Stimulated activated CD4-positive, alpha-beta T cell treated with anti-CD3 and anti-CD28 coated beads, Interleukin-4, amount 100 ng/mL, for 48 hours (primary cell): ENCODE data around the gene ETV2.
"Not testable (repeated sequence)": the region's sequence is repeated elsewhere in the genome, so short reads cannot be mapped to it uniquely, and the experiment has no call there.

Experiments used
- DNase-seq, 2 donors: peaks; one replicate each; pipeline ENCODE4 v3.0.0-alpha.2; 2020; ENCODE audit warnings: low read depth in 2 of 2

The ETV2 gene

DNA sequence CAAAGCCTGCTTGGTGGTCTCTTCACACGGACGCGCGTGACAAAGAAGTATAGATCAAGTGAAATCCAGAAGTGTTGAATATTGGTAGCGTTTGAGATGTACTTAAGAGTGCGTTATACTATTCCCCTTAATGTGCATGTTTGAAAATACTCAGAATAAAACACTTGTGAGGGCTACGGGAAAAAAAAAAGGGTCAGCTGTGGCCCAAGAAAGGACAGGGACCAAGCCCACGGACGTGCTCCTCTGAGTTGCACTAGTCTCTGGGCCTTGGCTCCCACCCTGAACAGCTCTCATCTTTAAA is 13.3 kb upstream of the ETV2 start:
- no peak for DNase-seq

DNA sequence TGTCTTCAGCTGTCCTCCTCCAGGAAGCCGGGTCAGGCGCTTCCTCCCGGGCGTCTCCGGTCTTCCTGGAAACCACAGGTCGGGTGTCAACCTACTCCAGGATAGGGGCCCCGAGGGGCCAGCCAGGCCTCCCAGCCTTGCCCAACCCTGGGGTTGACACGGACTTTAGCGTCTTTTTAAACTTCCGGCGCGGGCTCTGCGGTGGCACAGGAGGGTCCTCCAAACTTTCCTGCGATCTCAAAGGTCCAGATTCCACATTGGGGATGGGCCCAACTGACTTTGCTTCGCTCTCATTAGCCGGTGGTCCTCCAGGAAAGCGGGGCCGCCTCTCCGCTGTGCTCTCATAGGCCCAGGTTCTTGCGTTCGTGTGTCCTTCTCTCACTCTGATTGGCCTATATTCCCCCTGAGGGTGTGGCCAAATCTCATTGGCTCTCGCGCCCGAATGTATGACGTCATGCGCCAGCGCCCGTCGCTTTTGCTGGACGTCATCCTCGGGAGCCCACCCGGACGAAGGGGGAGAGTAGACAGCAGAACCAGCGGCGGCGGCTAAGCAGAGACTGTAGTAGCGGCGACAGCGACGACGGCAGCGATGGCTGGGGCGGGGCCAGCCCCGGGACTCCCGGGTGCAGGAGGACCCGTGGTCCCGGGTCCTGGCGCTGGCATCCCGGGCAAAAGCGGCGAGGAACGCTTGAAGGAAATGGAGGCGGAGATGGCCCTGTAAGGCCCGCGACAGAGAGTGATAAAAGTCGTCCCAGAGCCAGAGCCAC is 12.8 kb upstream of the ETV2 start, which contains the start of gene RBM42:
TSS of gene RBM42 (plus strand) at position 472 of the 767 bp plus-strand sequence. CDS start at position 590, 118 bp downstream.
- DNase-seq = peak; percentile 94 to 95

DNA sequence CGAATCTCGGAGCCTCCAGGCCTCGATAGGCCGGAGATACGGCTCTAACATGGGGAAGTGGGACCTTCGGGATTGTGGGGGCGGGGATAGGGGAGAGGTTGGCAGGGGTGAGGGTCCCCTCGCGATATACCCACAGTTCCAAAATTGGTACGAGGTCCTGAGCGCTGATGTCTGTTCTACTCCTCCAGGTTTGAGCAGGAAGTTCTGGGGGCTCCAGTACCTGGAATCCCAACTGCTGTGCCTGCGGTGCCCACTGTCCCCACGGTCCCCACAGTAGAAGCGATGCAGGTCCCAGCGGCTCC is 12.3 kb upstream of the ETV2 start:
- no peak for DNase-seq

DNA sequence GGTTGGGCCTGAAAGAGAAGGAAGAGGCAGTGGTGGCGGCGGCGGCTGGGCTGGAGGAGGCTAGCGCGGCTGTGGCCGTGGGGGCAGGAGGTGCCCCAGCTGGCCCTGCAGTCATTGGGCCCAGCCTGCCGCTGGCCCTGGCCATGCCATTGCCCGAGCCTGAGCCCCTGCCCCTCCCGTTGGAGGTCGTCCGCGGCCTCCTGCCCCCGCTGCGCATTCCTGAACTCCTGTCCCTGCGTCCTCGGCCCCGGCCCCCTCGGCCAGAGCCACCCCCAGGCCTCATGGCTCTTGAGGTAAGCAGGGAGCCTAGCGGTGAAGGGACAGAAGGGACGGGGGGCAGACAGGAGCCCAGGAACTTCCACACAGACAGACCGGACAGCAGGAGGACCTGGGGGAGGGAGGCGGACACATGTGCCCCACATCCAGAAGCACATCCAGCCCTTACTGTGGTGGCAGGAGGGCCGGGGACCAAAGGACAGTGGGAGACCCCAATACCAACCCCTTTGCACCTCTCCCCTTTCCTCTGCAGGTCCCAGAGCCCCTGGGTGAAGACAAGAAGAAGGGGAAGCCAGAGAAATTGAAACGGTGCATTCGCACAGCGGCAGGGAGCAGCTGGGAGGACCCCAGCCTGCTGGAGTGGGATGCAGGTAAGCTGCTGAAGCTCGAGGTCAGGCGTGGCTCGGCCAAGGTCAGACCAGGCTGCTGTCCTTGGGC is 7.7 kb upstream of the ETV2 start:
- no peak for DNase-seq

DNA sequence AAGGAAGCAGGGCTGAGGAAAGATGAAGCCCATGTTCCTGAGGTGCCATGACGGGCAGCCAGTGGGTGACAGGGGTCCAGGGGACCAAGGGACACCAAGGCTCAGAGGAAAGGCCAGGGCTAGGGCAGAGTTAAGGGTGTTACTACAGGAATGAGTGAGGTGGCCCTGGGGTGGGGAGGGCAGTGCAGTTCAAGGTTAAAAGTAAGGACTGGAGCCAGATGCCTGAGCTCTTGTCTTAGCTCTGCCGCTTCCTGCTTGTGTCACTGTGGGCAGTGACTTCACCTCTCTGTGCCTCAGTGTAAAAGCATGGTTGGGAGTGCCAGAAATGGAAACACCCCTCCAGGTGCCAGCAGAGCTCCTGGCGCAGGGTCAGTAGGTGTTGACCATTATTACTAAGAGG is 4.9 kb upstream of the ETV2 start:
- no peak for DNase-seq

DNA sequence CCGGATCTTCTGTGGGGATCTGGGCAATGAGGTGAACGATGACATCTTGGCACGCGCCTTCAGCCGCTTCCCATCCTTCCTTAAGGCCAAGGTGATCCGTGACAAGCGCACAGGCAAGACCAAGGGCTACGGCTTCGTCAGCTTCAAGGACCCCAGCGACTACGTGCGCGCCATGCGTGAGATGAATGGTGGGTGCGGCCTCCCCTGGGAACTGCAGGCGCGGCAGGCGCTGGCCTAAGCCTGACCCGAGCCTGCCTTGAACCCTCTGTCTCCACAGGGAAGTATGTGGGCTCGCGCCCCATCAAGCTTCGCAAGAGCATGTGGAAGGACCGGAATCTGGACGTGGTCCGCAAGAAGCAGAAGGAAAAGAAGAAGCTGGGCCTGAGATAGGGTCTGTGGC is 4.4 kb upstream of the ETV2 start:
- no peak for DNase-seq

DNA sequence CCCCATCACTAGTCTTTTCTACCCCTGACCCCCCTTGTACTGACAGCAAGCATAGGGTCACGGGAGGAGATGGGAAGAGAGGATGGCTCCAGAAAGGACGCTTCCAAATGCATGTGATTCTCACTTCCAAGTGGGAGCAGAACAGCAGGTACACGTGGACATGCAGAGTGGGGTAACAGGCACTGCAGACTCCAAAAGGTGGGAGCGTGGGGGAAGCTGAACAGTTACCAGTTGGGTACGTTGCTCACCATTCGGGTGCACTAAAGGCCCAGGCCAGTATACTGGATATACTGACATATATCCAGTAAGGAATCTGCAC is 2.3 kb upstream of the ETV2 start:
- DNase-seq = no peak

DNA sequence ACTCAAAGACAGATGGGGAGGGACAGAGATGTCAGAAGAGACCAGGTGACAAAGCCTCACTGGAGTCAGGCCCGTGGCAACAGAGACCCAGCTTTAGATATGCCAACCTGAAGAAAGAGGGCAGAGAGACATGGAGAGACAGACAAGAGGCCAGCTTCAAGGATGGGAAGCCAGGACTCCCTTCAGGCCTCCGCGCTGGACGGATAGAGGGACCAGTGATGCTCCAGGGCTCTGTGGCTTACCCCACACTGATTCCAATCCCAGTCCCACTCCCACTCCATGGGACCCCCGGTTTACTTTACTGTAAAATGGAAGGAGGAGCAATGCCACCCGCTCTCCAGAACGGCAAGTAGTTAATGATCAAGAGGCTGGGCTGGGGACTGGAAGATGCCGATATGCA is 1.7 kb upstream of the ETV2 start:
- no peak for DNase-seq

DNA sequence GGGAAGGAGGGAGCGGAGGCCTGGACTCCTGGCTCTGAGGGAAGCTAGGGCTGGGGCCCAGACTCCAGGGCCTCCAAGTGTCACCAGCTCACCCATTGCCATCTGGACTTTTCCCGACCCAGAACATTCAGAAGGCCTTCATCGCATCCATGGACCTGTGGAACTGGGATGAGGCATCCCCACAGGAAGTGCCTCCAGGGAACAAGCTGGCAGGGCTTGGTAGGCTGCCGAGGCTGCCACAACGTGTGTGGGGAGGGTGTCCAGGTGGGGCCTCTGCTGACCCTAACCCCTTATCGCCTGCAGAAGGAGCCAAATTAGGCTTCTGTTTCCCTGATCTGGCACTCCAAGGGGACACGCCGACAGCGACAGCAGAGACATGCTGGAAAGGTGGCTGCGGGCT is 767 bp downstream of the ETV2 start:
- DNase-seq = no peak

DNA sequence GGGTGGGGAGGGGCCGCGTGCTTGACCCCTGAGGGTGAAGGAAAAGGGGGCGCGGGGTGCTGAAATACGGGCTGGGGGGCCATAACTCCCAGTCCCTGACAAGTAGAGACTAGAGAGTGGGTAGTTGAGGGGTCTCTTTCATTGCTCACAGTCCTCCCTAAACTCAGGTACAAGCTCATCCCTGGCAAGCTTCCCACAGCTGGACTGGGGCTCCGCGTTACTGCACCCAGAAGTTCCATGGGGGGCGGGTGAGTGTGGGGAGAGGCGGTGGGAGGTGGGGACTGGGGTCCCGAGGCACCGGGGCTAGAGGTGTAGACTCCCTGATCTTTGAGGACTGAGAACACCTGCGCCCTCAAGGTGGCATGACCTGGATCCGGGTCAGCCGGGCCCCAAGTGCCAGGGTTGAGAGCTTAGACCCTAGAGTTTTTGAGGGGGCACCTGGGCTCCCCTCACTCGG is 1.3 kb downstream of the ETV2 start:
- no peak for DNase-seq

DNA sequence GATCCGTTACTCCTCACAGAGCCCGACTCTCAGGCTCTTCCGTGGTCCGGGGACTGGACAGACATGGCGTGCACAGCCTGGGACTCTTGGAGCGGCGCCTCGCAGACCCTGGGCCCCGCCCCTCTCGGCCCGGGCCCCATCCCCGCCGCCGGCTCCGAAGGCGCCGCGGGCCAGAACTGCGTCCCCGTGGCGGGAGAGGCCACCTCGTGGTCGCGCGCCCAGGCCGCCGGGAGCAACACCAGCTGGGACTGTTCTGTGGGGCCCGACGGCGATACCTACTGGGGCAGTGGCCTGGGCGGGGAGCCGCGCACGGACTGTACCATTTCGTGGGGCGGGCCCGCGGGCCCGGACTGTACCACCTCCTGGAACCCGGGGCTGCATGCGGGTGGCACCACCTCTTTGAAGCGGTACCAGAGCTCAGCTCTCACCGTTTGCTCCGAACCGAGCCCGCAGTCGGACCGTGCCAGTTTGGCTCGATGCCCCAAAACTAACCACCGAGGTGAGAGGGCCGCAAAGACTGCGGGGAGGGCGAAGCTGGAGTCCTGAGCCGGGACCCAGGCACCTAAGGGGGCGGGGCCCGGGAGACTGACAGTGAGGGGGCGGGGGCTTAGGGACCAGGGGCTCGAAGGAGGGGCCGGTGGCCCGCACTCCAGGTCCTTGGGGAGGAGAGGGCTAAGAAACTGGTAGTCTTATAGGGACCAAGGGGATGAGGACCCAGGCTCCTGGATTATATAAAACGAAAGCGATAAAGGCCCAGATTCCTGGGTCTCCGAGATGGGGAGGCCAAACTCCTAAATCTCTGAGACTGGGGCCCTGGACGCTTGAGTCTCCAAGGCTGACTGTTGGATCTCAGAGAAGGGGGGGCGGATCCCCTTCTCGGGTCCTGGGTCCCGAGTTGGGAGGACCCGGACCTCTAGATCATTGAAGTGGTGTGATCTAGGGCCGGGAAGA is 2.0 kb downstream of the ETV2 start:
- DNase-seq = peak; percentile 74 to 76

DNA sequence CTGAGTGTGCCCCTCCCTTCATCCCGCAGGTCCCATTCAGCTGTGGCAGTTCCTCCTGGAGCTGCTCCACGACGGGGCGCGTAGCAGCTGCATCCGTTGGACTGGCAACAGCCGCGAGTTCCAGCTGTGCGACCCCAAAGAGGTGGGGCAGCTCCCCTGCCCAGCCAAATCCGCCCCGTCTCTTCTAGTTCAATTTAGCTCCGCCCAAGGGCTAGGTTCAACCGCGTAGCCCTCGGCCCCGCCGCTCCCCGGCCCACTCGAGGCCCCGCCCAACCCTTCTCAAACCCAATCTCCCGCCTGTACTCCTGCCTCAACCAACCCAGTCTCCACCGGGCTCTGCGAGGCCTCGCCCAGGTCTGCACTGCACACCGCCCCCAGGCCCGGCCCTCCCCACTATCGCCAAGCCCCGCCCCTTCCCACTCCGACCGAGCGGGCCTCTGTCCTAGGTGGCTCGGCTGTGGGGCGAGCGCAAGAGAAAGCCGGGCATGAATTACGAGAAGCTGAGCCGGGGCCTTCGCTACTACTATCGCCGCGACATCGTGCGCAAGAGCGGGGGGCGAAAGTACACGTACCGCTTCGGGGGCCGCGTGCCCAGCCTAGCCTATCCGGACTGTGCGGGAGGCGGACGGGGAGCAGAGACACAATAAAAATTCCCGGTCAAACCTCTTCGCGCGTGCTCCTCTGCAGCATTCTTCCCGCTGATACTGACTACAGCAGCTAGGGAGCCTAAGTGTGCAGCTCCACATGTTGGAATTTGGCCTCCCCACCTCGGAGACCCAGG is 2.9 kb downstream of the ETV2 start:
- peak; percentile 96 to 98 for DNase-seq

DNA sequence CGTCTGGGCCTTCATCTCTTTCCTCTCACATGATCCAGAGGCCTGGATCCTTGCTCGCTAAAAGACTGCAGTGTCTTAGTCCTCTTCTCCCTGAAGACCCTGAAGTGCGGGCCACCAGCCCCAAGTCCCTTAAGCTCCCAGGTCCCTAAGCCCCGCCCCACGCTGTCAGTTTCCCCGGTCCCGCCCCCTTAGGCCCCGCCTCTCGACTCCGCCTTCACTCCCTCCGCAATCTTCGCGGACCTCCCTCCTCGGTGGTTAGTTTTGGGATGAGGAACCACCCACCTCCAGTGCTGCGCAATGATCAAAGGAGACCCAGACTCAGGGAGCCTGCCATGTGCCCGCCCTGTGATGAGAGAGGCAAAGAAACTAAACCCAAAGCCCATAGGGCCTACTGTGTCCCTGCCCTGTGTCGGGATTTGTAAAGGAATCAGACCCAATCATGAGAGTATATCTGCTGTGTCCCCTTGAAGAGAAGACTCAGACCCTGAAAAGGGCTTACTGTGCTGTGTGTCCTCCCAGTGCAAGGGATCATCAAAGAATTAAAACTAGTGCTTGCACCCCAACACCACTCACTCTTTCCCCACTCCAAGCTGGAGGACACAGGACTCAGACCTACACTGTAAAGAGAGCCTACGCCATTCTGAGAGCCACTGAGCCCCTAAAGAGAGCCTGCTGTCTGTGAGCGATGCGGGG is 3.6 kb downstream of the ETV2 start:
- DNase-seq = peak; percentile 83 to 87

DNA sequence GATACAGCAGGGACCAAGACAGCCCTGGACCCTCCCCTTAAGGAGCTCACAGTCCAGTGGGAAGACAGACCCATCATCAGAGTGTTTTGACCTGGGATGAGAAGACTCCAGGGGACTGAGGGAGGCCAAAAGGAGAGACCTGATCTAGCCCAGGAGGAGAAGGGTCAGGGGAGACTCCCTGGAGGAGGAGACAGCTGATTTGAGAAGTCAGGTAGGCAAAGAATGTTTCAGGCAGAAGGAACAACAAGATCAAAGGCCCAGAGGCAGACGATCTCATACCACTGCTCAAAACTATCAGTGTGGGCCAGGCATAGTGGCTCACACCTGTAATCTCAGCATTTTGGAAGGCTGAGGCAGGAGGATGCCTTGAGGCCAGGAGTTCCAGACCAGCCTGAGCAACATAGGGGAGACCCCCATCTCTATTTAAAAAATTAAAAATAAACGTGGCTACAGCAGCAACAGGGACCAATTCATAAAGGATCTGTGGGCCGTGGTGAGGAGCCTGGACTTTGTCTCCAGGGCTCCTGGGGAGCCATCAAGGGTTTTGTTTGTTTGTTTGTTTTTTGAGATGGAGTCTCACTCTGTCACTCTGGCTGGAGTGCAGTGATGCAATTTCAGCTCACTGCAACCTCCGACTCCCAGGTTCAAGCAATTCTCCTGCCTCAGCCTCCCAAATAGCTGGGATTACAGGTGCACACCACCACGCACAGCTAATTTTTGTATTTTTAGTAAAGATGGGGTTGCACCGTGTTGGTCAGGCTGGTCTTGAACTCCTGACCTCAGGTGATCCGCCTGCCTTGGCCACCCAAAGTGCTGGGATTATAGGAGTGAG is 4.4 kb downstream of the ETV2 start:
- DNase-seq = no peak

DNA sequence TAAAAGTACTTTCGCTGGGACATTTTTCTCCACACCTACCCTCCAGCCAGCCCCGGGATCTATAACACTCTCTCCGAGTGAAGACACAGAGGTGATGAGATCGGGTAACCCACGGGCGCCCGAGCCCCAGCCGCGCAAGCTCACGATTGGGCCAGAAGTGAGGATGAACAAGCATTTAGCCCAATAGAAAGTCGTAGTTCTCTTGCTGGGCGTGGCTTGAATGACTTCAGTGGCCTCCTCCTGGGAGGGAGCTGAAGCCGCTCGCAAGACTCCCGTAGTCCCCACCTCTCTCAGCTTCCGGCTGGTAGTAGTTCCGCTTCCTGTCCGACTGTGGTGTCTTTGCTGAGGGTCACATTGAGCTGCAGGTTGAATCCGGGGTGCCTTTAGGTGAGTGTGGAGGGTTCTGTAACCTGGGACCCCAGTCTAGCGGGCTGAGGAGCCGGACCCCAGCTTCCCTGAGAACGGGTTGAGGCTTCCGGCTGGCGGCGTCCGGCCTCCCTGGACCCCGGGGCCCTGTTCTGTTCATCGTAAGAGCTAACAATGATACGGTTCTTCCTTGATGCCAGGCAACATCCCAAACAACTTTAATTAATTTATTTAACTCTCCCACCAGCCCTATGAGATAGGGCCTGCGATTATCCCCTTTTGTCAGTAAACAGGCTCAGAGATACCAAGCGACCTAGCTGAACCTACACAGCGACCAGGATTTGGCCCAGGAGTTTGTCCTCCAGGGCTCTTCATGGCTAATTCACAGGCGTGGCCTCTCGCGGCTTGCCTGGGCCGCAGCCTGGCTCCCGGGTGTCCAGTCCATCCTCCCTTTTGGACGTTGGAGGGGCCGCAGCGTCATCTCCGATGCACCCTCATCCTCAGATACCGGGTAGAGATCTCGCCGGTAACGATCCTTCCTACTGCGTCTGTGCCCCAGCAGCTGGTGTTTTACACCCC is 6.7 kb downstream of the ETV2 start, which contains the start of gene COX6B1:
TSS of gene COX6B1 (plus strand) at position 307 of the 945 bp plus-strand sequence. CDS start 2,921 bp downstream, outside the sequence.
- peak; percentile 80 to 93 for DNase-seq

DNA sequence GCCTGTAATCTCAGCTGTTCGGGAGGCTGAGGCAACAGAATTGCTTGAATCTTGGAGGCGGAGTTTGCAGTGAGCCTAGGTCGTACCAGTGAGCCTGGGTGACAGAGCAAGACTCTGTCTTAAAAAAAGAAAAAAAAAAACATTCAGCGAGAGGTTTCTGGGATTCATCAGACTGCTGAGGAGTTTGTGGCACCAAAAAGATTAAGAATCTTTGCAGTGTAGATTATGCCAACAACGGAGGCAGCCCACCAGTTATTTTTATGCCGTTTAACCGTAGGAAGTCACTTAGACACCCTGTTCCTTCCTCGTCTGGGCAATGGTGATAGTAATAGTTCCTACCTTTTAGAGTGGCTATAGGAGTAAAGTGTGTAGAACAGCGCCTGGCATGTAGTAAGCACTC is 9.0 kb downstream of the ETV2 start:
- no peak for DNase-seq

DNA sequence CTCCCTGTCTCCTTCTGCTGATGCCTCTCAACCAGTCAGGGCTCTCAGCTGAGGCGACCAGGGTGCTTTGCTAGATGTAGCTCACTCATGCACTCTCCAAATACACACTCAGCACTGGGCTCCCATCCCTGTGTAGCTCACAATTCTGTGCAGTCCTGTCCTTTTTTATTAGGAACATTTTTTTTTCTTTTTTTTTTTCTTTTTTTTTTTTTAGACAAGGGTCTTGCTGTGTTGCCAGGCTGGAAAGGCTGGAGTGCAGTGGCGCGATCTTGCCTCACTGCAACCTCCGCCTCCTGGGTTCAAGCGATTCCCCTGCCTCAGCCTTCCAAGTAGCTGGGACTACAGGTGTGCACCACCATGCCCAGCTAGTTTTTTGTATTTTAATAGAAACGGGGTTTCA is 13.3 kb downstream of the ETV2 start:
- not testable (repeated sequence) for DNase-seq

DNA sequence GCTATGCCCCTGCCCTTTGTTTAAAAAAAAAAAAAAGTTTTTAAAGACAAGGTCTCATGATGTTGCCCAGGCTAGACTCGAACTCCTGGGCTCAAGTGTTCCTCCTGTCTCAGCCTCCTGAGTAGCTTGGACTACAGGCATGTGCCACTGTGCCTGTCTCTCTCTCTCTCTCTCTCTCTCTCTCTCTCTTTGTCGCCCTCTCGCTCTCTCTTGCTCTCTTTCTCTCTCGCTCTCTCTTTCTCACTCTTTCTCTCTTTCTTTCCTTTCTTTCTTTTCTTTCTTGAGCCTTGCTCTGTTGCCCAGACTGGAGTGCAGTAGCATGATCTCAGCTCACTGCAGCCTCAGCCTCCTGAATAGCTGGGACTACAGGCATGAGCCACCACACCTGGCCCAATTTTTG is 14.1 kb downstream of the ETV2 start:
- DNase-seq = no peak

DNA sequence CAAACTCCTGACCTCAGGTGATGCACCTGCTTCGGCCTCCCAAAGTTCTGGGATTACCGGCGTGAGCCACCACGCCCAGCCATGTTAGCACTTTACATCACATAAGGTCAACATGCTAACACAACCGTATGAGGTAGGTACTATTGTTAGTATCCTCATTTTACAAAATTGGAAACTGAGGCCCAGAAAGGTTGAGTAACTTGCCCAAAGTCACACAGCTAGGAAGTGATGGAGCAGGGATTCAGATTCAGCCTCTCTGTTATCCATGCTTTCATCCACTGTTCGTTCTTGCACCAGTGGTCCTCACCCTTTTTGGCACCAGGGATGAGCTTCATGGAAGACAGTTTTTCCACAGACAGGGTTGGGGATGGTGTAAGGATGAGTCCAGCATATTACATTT is 15.2 kb downstream of the ETV2 start:
- DNase-seq = no peak
